Raji (cell line): Measurements from ENCODE around the gene EVA1A.

Experiments used
- POLR2A ChIP-seq: IDR thresholded peaks from 2 replicates; pipeline ENCODE4 v1.6.1; 2011; ENCODE audit warnings: low read depth, low read length, control low read depth; ENCODE audit not compliant: insufficient read depth

The EVA1A gene

DNA sequence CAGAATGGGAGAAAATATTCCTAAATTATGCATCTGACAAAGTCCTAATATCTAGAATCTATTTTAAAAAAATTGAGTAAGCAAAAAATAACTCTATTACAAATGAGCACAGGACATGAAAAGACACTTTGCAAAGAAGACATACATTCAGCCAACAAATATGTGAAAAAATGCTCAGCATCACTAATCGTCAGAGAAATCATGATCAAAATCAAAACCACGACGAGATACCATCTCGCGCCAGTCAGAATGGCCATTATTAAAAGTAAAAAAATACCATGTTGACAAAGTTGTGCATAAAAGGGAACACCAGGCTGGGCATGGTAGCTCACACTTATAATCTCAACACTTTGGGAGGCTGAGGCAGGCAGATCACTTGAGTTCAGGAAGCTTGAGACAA lies 63.5 kb downstream of the EVA1A start:
- no peak for TF ChIP-seq POLR2A

DNA sequence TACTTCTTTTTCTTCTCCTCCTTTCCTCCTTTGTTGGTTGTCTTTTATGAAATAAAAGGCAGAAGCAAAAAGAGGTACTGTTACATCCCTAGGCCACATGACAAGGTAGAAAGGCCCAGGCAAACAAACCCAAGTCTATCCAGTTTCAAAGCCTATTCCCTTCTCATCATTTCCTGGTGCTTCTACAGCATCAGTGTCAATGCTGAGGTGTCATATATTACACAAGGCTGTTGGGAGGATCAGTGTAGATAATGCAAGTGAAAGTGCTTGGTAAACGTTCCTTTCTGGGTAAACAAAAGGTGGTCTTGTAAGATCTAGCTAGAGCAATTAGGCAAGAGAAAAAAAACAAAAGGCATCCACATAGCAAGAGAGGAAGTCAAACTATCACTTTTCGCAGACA lies 64.9 kb downstream of the EVA1A start:
- no peak for TF ChIP-seq POLR2A

DNA sequence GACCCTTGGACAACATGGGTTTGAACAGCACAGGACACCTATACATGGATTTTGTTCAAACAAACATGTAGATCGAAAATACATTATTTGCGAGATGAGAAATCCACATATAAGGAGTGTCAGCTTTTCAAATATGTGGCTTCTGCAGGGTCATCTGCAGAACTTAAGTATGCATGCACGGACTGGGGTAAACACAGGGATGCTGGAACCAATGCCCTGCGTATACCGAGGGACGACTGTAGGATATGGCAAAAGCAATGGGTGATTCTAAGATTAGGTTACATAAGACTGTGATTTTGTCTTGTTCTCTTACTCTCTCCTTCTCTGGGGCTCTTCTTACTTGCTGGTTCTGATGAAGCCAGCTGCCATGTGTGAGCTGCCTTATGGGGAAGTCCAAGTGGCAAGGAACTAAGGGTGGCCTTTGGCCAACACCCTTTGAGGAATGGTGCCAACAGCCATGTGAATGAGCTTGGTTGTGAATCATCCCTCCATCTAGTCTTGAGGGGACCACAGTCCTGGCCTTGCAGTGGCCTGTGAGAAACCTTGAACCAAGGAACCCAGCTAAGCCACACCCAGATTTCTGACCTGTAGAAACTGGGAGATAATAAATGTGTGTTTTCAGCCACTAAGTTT lies 66.5 kb downstream of the EVA1A start:
- TF ChIP-seq POLR2A, result no peak

DNA sequence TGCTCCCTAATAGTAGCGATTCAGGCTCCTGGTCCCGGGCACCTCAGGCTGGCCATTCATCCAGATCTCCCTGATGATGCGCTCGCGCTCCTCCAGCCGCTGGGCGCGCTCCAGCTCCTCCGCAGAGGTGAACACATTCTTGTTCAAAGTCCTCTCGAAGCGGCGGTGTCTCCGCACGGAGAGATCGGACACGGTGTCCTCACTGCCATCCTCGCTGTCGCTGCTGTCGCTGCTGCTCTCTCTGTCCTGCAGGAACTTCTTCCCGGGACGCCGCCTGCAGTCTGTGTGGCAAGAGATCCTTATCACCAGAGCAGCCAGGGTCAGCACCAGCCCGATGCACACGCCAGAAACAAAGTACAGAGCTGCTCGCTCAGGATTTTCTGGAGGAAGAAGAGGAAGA lies 67.5 kb downstream of the EVA1A start:
- no peak for TF ChIP-seq POLR2A

DNA sequence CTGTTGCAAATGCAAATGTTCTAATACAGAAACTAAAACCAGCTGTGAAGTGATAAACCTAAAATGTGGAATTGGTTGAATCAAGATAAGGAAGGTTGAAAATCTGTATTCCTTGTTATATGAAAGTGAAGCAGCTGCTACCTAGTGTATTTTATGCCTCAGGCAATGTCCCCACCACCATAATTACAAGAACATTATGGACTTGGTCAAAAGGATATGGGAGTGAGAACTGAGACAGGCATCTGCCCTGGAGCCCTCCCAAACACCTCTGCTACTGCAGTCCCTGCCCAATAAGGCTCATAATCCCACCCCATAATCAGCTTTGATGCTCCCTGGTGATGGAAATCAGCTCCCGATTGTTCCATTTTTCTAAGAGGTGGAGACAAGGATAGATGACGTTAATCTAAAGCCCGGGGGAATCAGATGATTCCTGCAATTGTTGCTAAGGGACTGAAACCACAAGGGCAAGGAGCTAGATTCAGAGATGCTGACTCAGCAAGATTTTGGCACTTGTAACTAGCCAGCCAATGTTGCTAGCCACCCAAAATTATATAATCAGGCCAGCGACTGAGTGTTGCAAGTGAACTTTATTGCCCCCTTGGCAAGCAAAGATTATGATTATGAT lies 69.5 kb downstream of the EVA1A start:
- no peak for TF ChIP-seq POLR2A

DNA sequence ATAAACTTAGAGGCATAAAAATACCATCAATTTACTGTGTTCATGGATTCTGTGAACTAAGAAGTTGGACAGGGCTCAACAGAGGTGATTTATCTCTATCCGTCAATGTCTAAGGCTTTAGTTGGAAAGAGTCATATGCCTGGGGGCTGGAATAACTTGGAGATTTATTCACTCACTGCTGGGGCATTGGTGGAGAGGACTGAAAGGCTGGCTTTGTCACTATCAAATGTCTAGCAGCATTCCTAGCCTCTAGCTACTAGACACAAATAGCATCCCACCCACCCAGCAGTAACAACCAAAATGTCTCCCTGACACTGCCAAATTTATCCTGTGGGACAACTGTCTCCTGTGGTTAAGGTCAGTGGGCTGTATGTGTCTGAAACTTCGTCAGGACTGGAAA lies 71.0 kb downstream of the EVA1A start:
- TF ChIP-seq POLR2A, result no peak

DNA sequence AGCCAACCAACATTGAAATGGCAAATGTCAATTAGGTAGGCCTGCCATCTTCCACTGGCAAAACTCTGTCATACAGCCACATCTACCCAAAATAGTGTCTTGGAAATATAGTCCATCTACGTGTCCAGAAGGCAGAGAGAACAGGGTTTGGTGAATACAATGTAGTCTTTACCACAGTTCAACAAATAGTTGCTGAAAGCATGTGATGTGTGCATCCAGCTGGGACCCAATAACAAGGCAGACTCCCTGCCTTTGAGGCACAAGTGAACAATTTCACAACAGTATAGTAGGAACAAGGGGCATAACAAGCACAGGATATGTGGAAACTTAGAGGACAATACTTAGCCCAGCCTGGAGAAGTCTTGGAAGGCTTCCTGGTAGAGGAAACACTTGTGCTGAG lies 72.6 kb downstream of the EVA1A start:
- no peak for TF ChIP-seq POLR2A

DNA sequence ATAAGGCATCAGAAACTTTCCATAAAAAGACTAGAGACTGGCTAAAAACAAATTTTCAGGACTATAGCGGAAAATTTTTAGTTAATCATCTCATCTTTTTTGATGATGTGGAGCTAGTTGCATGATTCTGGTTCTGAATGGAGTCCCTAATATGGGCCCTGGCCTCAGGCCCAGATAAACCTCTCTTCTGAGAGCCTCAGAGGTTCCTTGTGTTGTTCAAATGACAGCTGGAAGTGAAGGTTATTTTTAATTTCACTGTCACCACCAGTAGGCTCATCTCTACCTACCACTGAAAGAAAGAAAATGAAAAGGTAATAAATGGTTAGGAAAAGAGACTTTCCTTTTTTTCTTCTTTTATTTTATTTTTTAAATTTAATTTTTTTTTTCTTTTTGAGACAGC lies 75.9 kb downstream of the EVA1A start:
- no peak for TF ChIP-seq POLR2A

DNA sequence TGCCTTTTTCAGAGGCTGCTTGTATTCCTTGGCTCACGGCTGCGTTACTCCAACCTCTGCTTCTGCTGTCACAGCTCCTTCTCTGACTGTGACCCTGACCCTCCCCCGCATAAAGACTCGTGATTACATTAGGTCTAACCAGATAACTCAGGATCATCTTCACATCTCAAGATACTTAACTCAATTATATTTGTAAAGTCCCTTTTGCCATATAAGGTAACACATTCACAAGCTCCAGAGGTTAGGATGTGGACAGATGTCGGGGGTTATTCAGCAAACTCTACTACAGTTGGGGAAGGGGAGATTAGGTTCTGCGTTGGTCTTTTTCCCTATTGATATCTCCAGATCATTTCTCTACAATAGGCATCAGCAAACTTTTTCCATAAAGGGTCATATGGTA lies 76.9 kb downstream of the EVA1A start:
- no peak for TF ChIP-seq POLR2A

DNA sequence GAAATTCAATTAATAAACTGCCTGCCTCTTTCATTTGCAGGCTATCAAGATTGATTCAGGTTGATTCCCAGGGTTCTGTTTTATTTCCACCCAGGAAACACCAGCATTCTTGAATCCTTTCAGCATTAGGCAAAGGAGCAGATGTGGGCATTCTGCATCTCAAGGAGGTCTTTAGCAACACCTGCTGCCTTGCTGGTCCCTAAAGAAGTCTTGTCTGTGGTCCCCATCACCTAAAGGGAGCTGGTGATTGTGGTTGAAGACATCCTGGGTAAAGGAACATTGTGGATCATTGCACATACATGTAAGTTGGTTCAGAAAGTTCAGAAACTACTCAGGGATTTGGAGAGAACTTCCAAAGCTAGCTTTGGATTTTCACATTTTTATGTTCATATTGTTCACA lies 78.3 kb downstream of the EVA1A start:
- no peak for TF ChIP-seq POLR2A

DNA sequence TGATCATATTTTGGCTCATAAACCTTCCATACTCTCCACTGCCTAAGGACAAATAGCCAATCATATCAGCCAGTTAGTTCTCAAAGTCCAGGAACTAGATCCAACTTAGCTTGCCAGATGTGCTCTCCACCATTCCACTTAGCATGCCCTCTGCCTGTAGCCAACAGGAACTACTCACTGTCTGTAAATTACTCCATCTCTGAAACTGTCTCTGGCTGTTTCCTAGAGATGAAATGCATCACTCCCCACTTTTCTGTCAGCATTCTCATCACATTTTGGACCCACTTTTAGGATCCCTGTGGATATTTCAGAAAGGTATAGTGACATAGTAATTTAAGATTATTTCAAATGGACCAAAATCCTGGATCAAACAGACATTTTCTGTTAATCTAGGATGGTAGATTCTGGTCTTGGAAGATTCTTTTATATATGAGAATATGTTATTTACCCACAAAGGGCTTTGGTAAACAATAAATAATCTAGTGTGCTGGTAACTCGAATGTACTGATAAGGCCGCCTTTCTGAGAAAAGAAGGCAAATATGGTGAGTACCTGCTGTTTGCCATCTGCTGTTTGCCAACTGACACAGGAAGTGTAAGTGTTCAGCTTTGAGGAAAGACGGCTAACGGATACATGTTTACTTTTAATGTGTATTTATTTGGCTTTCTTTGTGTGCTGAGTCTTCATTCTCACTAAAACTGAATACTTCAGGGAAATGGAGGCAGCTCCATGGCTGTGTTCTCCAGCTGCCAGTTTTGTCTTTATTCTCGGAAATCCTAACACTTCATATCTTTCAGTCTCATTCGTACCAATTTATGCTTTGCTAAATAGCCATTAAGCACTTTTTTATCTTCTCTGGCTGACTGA lies 79.5 kb downstream of the EVA1A start:
- no peak for TF ChIP-seq POLR2A

DNA sequence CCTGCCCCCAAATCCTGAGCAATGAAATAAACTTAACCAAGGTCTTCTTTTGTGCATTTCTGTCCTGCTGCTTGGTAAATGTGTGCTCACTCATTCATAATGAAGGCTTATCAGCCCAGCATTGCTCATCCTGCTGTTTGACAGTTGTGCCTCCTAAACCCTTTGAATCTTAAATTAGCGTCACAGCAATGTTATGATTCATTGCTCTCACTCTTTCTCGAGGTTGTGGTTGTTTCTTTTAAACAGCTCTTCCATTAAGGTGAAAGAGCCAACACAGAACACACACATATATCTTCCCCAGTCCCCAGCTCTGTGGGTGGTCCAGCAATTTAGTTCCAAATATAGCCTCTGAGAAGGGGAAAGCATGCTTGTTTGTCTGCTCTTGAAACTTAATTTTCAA lies 84.0 kb downstream of the EVA1A start:
- no peak for TF ChIP-seq POLR2A

DNA sequence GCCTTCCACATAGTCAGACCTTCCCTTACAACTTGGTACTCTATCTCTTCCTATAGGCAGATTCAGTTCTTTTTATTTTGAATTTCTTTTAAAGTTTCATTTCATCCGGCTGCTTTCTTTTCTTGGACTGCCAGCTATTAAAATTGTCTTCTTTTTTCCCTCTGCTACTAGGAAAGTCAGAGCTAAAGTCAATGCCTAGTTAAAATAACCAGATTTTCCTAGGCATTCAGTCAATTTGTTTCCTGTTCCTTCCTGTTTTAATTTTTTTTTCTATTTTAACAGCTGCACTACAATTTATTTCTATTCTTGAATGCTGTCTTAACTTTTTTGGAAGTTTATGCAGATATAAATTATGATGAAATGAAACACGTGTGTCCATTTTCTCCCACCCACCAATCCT lies 84.8 kb downstream of the EVA1A start:
- no peak for TF ChIP-seq POLR2A

DNA sequence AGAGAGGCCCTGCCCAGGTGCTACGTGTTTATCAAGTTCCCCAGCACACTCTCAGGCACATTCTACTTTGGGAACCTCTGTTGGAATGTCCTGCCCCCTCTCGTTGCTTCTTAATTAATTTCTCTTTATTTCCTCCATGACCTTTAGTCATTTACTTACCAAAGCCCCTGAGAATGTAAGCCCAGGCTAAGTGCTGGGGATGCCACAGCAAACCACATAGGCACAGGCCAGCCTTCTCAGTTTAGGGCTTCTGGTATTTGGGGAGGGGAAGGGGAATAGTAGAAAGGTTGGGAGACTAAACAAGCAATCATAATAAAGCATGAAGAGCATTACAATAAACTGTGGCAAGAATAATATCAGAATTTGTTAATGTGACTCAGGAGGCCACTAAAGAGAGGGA lies 85.7 kb downstream of the EVA1A start:
- TF ChIP-seq POLR2A, result no peak

DNA sequence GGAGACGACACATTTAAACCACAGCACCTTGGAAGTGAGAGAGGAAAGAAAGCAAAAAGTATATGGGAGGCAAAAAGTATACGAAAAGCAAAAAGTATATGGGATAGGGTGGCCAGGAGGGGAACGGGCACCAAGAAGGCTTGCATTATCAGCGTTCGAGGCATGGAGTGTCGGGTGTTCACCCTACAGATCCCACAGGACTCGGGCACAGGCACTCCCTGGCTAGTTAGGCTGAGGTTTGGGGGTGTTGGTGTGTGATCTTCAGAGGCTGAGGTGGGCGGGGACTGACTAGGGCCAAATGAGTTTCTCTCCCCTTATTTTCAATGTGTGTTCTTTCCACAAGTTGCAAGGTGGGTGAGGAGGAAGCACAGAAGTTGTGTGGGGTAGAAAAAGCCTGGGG lies 86.6 kb downstream of the EVA1A start:
- no peak for TF ChIP-seq POLR2A

DNA sequence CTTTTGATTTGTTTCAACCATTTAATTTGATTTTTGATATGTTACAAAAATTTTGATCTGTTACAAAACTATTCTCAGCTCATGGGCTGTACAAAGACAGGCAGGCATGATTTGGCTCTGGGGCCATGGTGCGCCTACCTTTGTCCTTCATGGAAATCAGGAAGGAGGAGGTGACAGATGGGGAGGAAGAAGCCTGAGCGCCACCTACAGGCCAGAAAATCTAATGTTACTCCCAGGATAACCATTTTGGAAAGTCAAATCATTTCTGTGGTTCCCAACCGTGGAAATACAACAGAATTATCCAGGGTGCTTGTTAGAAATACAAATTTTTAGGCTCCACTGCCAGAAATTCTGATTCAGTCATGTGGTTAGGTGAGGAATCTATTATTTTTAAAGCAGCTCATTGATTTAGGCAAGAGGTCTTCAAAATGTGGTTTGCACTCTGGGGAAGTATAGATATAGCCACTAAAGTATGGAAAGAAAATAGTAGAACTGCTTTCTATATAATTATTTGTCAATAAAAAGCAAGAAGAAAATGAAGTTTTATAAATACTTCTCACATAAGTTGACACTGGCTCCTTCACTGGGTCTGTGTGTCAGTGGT lies 93.9 kb downstream of the EVA1A start:
- TF ChIP-seq POLR2A, result no peak
